ENCODE results near the gene CNST.

The CNST gene

GRCh38 chr1:246530482-246530881 lies 35.8 kb upstream of the CNST start:
- no peaks in the 10 kb centered on the region for H3K4me1 ChIP-seq (ENCODE audit: control insufficient read depth in 1 of 2, insufficient read depth in 2 of 2, low read length in 2 of 2)
- no peak overlapping the region for H3K9ac ChIP-seq (ENCODE audit: low read depth in 1 of 2, low read length in 2 of 2)
- H3K9me3 ChIP-seq (ENCODE audit: control insufficient read depth in 1 of 2, low read length in 2 of 2), result peaks cover 7 to 12% of the 10 kb centered on the region in 2 donors
- H3K27ac ChIP-seq (ENCODE audit: low read depth, low read length), result no peak overlapping the region
- H3K27me3 ChIP-seq (ENCODE audit: control insufficient read depth in 1 of 2, insufficient read depth in 2 of 2, low read length in 2 of 2), result no peaks in the 10 kb centered on the region
- H3K36me3 ChIP-seq (ENCODE audit: control insufficient read depth in 1 of 2, insufficient read depth in 2 of 2, low read length in 2 of 2), result no peaks in the 10 kb centered on the region
- no peak overlapping the region for H3K4me3 ChIP-seq (ENCODE audit: low read depth in 1 of 2, low read length in 2 of 2)

GRCh38 chr1:246532519-246532918 lies 33.7 kb upstream of the CNST start:
- Histone ChIP-seq H3K4me3 (ENCODE audit: low read depth in 1 of 2, low read length in 2 of 2) (no peak overlapping the region), H3K4me1 (ENCODE audit: control insufficient read depth in 1 of 2, insufficient read depth in 2 of 2, low read length in 2 of 2) (no peaks in the 10 kb centered on the region), H3K36me3 (ENCODE audit: control insufficient read depth in 1 of 2, insufficient read depth in 2 of 2, low read length in 2 of 2) (no peaks in the 10 kb centered on the region), H3K27me3 (ENCODE audit: control insufficient read depth in 1 of 2, insufficient read depth in 2 of 2, low read length in 2 of 2) (no peaks in the 10 kb centered on the region), H3K9me3 (ENCODE audit: control insufficient read depth in 1 of 2, low read length in 2 of 2) (peaks cover 7 to 12% of the 10 kb centered on the region in 2 donors), H3K9ac (ENCODE audit: low read depth in 1 of 2, low read length in 2 of 2) (no peak overlapping the region), H3K27ac (ENCODE audit: low read depth, low read length) (no peak overlapping the region)

GRCh38 chr1:246533371-246533905 lies 32.8 kb upstream of the CNST start:
- no peak overlapping the region for H3K27ac ChIP-seq (ENCODE audit: low read depth, low read length)
- H3K4me3 ChIP-seq (ENCODE audit: low read depth in 1 of 2, low read length in 2 of 2), result no peak overlapping the region
- H3K36me3 ChIP-seq (ENCODE audit: control insufficient read depth in 1 of 2, insufficient read depth in 2 of 2, low read length in 2 of 2), result no peaks in the 10 kb centered on the region
- H3K4me1 ChIP-seq (ENCODE audit: control insufficient read depth in 1 of 2, insufficient read depth in 2 of 2, low read length in 2 of 2), result no peaks in the 10 kb centered on the region
- no peaks in the 10 kb centered on the region for H3K27me3 ChIP-seq (ENCODE audit: control insufficient read depth in 1 of 2, insufficient read depth in 2 of 2, low read length in 2 of 2)
- H3K9ac ChIP-seq (ENCODE audit: low read depth in 1 of 2, low read length in 2 of 2), result no peak overlapping the region
- peaks cover 7 to 12% of the 10 kb centered on the region in 2 donors for H3K9me3 ChIP-seq (ENCODE audit: control insufficient read depth in 1 of 2, low read length in 2 of 2)

GRCh38 chr1:246534114-246534513 lies 32.1 kb upstream of the CNST start:
- Histone ChIP-seq H3K36me3 (ENCODE audit: control insufficient read depth in 1 of 2, insufficient read depth in 2 of 2, low read length in 2 of 2) (no peaks in the 10 kb centered on the region), H3K27ac (ENCODE audit: low read depth, low read length) (no peak overlapping the region), H3K4me1 (ENCODE audit: control insufficient read depth in 1 of 2, insufficient read depth in 2 of 2, low read length in 2 of 2) (no peaks in the 10 kb centered on the region), H3K27me3 (ENCODE audit: control insufficient read depth in 1 of 2, insufficient read depth in 2 of 2, low read length in 2 of 2) (no peaks in the 10 kb centered on the region), H3K9ac (ENCODE audit: low read depth in 1 of 2, low read length in 2 of 2) (no peak overlapping the region), H3K9me3 (ENCODE audit: control insufficient read depth in 1 of 2, low read length in 2 of 2) (peaks cover 7 to 12% of the 10 kb centered on the region in 2 donors), H3K4me3 (ENCODE audit: low read depth in 1 of 2, low read length in 2 of 2) (no peak overlapping the region)

GRCh38 chr1:246537441-246537840 lies 28.8 kb upstream of the CNST start:
- no peak overlapping the region for H3K4me3 ChIP-seq (ENCODE audit: low read depth in 1 of 2, low read length in 2 of 2)
- no peaks in the 10 kb centered on the region for H3K27me3 ChIP-seq (ENCODE audit: control insufficient read depth in 1 of 2, insufficient read depth in 2 of 2, low read length in 2 of 2)
- peaks cover 0 to 17% of the 10 kb centered on the region in 2 donors for H3K36me3 ChIP-seq (ENCODE audit: control insufficient read depth in 1 of 2, insufficient read depth in 2 of 2, low read length in 2 of 2)
- no peak overlapping the region for H3K9ac ChIP-seq (ENCODE audit: low read depth in 1 of 2, low read length in 2 of 2)
- H3K4me1 ChIP-seq (ENCODE audit: control insufficient read depth in 1 of 2, insufficient read depth in 2 of 2, low read length in 2 of 2), result no peaks in the 10 kb centered on the region
- no peaks in the 10 kb centered on the region for H3K9me3 ChIP-seq (ENCODE audit: control insufficient read depth in 1 of 2, low read length in 2 of 2)
- no peak overlapping the region for H3K27ac ChIP-seq (ENCODE audit: low read depth, low read length)

GRCh38 chr1:246537887-246538286 lies 28.4 kb upstream of the CNST start:
- no peaks in the 10 kb centered on the region for H3K27me3 ChIP-seq (ENCODE audit: control insufficient read depth in 1 of 2, insufficient read depth in 2 of 2, low read length in 2 of 2)
- no peak overlapping the region for H3K4me3 ChIP-seq (ENCODE audit: low read depth in 1 of 2, low read length in 2 of 2)
- H3K4me1 ChIP-seq (ENCODE audit: control insufficient read depth in 1 of 2, insufficient read depth in 2 of 2, low read length in 2 of 2), result no peaks in the 10 kb centered on the region
- H3K27ac ChIP-seq (ENCODE audit: low read depth, low read length), result no peak overlapping the region
- peaks cover 0 to 22% of the 10 kb centered on the region in 2 donors for H3K36me3 ChIP-seq (ENCODE audit: control insufficient read depth in 1 of 2, insufficient read depth in 2 of 2, low read length in 2 of 2)
- no peak overlapping the region for H3K9ac ChIP-seq (ENCODE audit: low read depth in 1 of 2, low read length in 2 of 2)
- no peaks in the 10 kb centered on the region for H3K9me3 ChIP-seq (ENCODE audit: control insufficient read depth in 1 of 2, low read length in 2 of 2)

GRCh38 chr1:246540738-246541491 lies 25.3 kb upstream of the CNST start:
- peaks cover 0 to 45% of the 10 kb centered on the region in 2 donors for H3K36me3 ChIP-seq (ENCODE audit: control insufficient read depth in 1 of 2, insufficient read depth in 2 of 2, low read length in 2 of 2)
- H3K4me1 ChIP-seq (ENCODE audit: control insufficient read depth in 1 of 2, insufficient read depth in 2 of 2, low read length in 2 of 2), result no peaks in the 10 kb centered on the region
- H3K27me3 ChIP-seq (ENCODE audit: control insufficient read depth in 1 of 2, insufficient read depth in 2 of 2, low read length in 2 of 2), result no peaks in the 10 kb centered on the region
- no peak overlapping the region for H3K27ac ChIP-seq (ENCODE audit: low read depth, low read length)
- no peaks in the 10 kb centered on the region for H3K9me3 ChIP-seq (ENCODE audit: control insufficient read depth in 1 of 2, low read length in 2 of 2)
- H3K4me3 ChIP-seq (ENCODE audit: low read depth in 1 of 2, low read length in 2 of 2), result no peak overlapping the region
- H3K9ac ChIP-seq (ENCODE audit: low read depth in 1 of 2, low read length in 2 of 2), result no peak overlapping the region

- no peaks in the 10 kb centered on the region for H3K9me3 ChIP-seq (ENCODE audit: control insufficient read depth in 1 of 2, low read length in 2 of 2)
- H3K4me3 ChIP-seq (ENCODE audit: low read depth in 1 of 2, low read length in 2 of 2), result no peak overlapping the region
- no peak overlapping the region for H3K27ac ChIP-seq (ENCODE audit: low read depth, low read length)
- no peaks in the 10 kb centered on the region for H3K4me1 ChIP-seq (ENCODE audit: control insufficient read depth in 1 of 2, insufficient read depth in 2 of 2, low read length in 2 of 2)
- H3K9ac ChIP-seq (ENCODE audit: low read depth in 1 of 2, low read length in 2 of 2), result no peak overlapping the region
- H3K27me3 ChIP-seq (ENCODE audit: control insufficient read depth in 1 of 2, insufficient read depth in 2 of 2, low read length in 2 of 2), result no peaks in the 10 kb centered on the region
- H3K36me3 ChIP-seq (ENCODE audit: control insufficient read depth in 1 of 2, insufficient read depth in 2 of 2, low read length in 2 of 2), result peaks cover 0 to 61% of the 10 kb centered on the region in 2 donors
These were observed 22.3 kb upstream of the CNST start for GRCh38 chr1:246544001-246544400.

- H3K27me3 ChIP-seq (ENCODE audit: control insufficient read depth in 1 of 2, insufficient read depth in 2 of 2, low read length in 2 of 2), result no peaks in the 10 kb centered on the region
- H3K4me3 ChIP-seq (ENCODE audit: low read depth in 1 of 2, low read length in 2 of 2), result no peak overlapping the region
- no peaks in the 10 kb centered on the region for H3K9me3 ChIP-seq (ENCODE audit: control insufficient read depth in 1 of 2, low read length in 2 of 2)
- no peak overlapping the region for H3K27ac ChIP-seq (ENCODE audit: low read depth, low read length)
- H3K4me1 ChIP-seq (ENCODE audit: control insufficient read depth in 1 of 2, insufficient read depth in 2 of 2, low read length in 2 of 2), result no peaks in the 10 kb centered on the region
- peaks cover 0 to 60% of the 10 kb centered on the region in 2 donors for H3K36me3 ChIP-seq (ENCODE audit: control insufficient read depth in 1 of 2, insufficient read depth in 2 of 2, low read length in 2 of 2)
- no peak overlapping the region for H3K9ac ChIP-seq (ENCODE audit: low read depth in 1 of 2, low read length in 2 of 2)
These were observed 16.6 kb upstream of the CNST start for GRCh38 chr1:246549665-246550064.

- no peaks in the 10 kb centered on the region for H3K4me1 ChIP-seq (ENCODE audit: control insufficient read depth in 1 of 2, insufficient read depth in 2 of 2, low read length in 2 of 2)
- H3K27ac ChIP-seq (ENCODE audit: low read depth, low read length), result no peak overlapping the region
- no peak overlapping the region for H3K9ac ChIP-seq (ENCODE audit: low read depth in 1 of 2, low read length in 2 of 2)
- H3K9me3 ChIP-seq (ENCODE audit: control insufficient read depth in 1 of 2, low read length in 2 of 2), result no peaks in the 10 kb centered on the region
- H3K27me3 ChIP-seq (ENCODE audit: control insufficient read depth in 1 of 2, insufficient read depth in 2 of 2, low read length in 2 of 2), result no peaks in the 10 kb centered on the region
- H3K36me3 ChIP-seq (ENCODE audit: control insufficient read depth in 1 of 2, insufficient read depth in 2 of 2, low read length in 2 of 2), result peaks cover 0 to 64% of the 10 kb centered on the region in 2 donors
- H3K4me3 ChIP-seq (ENCODE audit: low read depth in 1 of 2, low read length in 2 of 2), result no peak overlapping the region
These were observed 15.9 kb upstream of the CNST start for GRCh38 chr1:246550402-246550801.

Measured in duodenal mucosa (tissue), 2 donors.